ENCODE measurements around the gene ADAMTS9.

ADAMTS9 gene

DNA sequence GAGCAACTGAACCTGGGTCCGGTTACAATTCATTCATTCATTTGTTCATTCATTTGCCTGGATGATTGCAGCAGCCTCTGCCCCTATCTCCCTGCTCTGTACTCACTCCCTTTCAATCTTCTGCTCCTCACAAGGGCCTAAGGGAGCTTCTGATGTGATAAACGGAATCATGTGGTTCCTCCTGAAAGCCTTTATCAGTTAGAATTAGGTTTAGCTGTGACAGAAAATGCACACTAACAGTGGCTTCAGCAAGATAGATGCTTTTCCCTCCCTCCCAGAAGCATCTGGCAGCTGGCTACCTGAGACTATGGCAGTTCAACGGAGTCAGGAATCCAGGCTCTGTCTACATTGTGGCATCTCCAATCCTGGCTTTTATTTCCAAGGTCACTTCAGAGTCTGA is 196.0 kb downstream of the ADAMTS9 start:
- no peak for DNase-seq (ENCODE audit: low read depth)
- TF ChIP-seq, protein P1, sequence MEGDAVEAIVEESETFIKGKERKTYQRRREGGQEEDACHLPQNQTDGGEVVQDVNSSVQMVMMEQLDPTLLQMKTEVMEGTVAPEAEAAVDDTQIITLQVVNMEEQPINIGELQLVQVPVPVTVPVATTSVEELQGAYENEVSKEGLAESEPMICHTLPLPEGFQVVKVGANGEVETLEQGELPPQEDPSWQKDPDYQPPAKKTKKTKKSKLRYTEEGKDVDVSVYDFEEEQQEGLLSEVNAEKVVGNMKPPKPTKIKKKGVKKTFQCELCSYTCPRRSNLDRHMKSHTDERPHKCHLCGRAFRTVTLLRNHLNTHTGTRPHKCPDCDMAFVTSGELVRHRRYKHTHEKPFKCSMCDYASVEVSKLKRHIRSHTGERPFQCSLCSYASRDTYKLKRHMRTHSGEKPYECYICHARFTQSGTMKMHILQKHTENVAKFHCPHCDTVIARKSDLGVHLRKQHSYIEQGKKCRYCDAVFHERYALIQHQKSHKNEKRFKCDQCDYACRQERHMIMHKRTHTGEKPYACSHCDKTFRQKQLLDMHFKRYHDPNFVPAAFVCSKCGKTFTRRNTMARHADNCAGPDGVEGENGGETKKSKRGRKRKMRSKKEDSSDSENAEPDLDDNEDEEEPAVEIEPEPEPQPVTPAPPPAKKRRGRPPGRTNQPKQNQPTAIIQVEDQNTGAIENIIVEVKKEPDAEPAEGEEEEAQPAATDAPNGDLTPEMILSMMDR (IDR thresholded peaks at IDR 0.05; ENCODE audit: control insufficient read depth, extremely low read depth, insufficient read depth) = no peak

GRCh38 chr3:64490180-64490724 is 197.5 kb downstream of the ADAMTS9 start:
- TF ChIP-seq, protein P1 (IDR thresholded peaks at IDR 0.05; ENCODE audit: control insufficient read depth, extremely low read depth, insufficient read depth) = no peak
- H3K4me3 ChIP-seq (ENCODE audit: low read depth, low read length) = no peak overlapping the region
- no peak for DNase-seq (ENCODE audit: low read depth)

More for the DNA sequence above, 196.0 kb downstream of the ADAMTS9 start:
- H3K4me3 ChIP-seq (ENCODE audit: low read depth, low read length) = no peak overlapping the region

DNA sequence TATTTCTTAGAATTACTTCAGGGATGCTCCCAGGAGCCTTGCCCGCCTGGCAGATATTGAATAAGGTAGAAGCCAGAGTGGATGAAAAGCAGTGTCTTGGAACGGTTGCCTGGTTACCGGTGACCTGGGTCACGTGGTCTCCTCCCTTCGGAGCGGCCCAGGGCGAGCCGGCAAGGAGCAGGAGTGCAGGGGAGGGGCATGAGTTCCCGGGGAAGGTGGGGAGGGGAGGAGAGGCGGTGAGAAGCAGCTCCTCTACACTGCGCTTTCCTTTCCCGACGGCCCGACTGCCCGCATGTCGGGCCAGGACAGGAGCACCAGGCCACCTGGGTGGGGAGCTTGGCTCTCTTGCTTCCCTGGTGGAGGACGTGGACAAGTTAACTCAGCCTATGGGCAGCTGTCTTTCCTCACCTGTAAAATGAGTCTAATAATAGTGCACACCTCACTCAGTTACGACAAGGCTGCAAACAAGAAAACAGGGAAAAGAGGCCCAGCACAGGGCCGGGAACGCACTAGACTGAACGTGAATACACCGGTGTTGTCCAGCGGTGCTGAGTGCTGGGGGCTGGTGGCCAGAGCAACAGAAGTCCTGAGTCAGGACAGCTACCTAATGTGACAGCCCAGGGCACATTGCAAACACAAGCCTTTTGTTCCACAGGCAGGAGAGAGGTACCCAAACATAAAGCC is 198.3 kb downstream of the ADAMTS9 start:
- TF ChIP-seq, protein P1 (IDR thresholded peaks at IDR 0.05; ENCODE audit: control insufficient read depth, extremely low read depth, insufficient read depth) = no peak
- DNase-seq (ENCODE audit: low read depth) = no peak

GRCh38 chr3:64488939-64489338 is 198.9 kb downstream of the ADAMTS9 start:
- TF ChIP-seq, protein P1 (IDR thresholded peaks at IDR 0.05; ENCODE audit: control insufficient read depth, extremely low read depth, insufficient read depth) = no peak
- DNase-seq (ENCODE audit: low read depth) = no peak
- H3K4me3 ChIP-seq (ENCODE audit: low read depth, low read length) = no peak overlapping the region

More for the DNA sequence above, 198.3 kb downstream of the ADAMTS9 start:
- no peak overlapping the region for H3K4me3 ChIP-seq (ENCODE audit: low read depth, low read length)

- TF ChIP-seq, protein P1 (IDR thresholded peaks at IDR 0.05; ENCODE audit: control insufficient read depth, extremely low read depth, insufficient read depth) = peak; percentile 97
- DNase-seq (ENCODE audit: low read depth) = peak; percentile 47
- no peak overlapping the region for H3K4me3 ChIP-seq (ENCODE audit: low read depth, low read length)
Observed at GRCh38 chr3:64484289-64484992, 203.4 kb downstream of the ADAMTS9 start.

- TF ChIP-seq, protein P1 (IDR thresholded peaks at IDR 0.05; ENCODE audit: control insufficient read depth, extremely low read depth, insufficient read depth) = no peak
- no peak overlapping the region for H3K4me3 ChIP-seq (ENCODE audit: low read depth, low read length)
- no peak for DNase-seq (ENCODE audit: low read depth)
Observed at GRCh38 chr3:64483467-64483866, 204.3 kb downstream of the ADAMTS9 start.

All from LNCaP clone FGC (cell line).